H1 (cell line): Measurements from ENCODE around the gene RALY. TPM values are rescaled to one million over a fixed set of nuclear protein-coding genes. Genes with fewer than 3 reads are reported as not detected.

Experiments used
- EP300 ChIP-seq, 2 experiments: IDR thresholded peaks; 1 replicate in 1 of 2; 2 replicates in 1 of 2; pipeline ENCODE4 v1.6.1; 2011 to 2012; ENCODE audit warnings: low read depth in 2 of 2, low read length in 2 of 2, mild to moderate bottlenecking in 2 of 2, borderline replicate concordance in 1 of 2, inconsistent platforms in 1 of 2, moderate library complexity in 1 of 2
- GTF2F1 ChIP-seq: IDR thresholded peaks from 2 replicates; pipeline ENCODE4 v1.6.1; 2012; ENCODE audit warnings: low read depth, low read length, improper control_type of control experiment, borderline replicate concordance
- HDAC2 ChIP-seq, 2 experiments: fragments of 300-600 bp in 1 of 2; sonication (generic) in 1 of 2; IDR thresholded peaks; 2 replicates each; pipeline ENCODE4 v1.6.1; 2011 to 2012; ENCODE audit warnings: low read depth in 2 of 2, low read length in 2 of 2, mild to moderate bottlenecking in 2 of 2, moderate library complexity in 2 of 2, borderline replicate concordance in 1 of 2, inconsistent platforms in 1 of 2
- JUND ChIP-seq: IDR thresholded peaks from 2 replicates; pipeline ENCODE4 v1.6.1; 2011; ENCODE audit warnings: mild to moderate bottlenecking, improper control_type of control experiment, low read length
- NANOG ChIP-seq: IDR thresholded peaks from 2 replicates; pipeline ENCODE4 v1.6.1; 2011; ENCODE audit warnings: low read length, low read depth, mild to moderate bottlenecking, inconsistent platforms; ENCODE audit not compliant: insufficient read depth, poor library complexity, severe bottlenecking
- SIX5 ChIP-seq: IDR thresholded peaks from 2 replicates; pipeline ENCODE4 v1.6.1; 2011; ENCODE audit warnings: mild to moderate bottlenecking, low read depth, low read length
- SUZ12 ChIP-seq: fragments of 200-600 bp; sonication (generic); IDR thresholded peaks from 2 replicates; pipeline ENCODE4 v1.6.1; 2012; ENCODE audit warnings: mild to moderate bottlenecking, inconsistent platforms, low read length, moderate library complexity, mixed read lengths
- ZNF274 ChIP-seq: IDR thresholded peaks from 2 replicates; pipeline ENCODE4 v1.7.0; 2012; ENCODE audit warnings: low read length, borderline replicate concordance; ENCODE audit errors: extremely low read depth
- polyA plus RNA-seq, 7 experiments: library from polyadenylated mRNA; depleted of rRNA in 3 of 7; stranded (reverse) in 5 of 7; unstranded in 2 of 7; fragments of >200 nt in 5 of 7; fragments of 200-250 nt in 2 of 7; gene quantifications; 1 replicate in 5 of 7; 2 replicates in 1 of 7; 4 replicates in 1 of 7; pipeline versions ENCODE4 v1.2.1 to v1.2.3, GENCODE V29; 2011 to 2013; ENCODE audit warnings: missing spikeins in 2 of 7, mixed read lengths in 2 of 7
- total RNA-seq: library from RNA; stranded (reverse); fragmentation: NEBNext Ultra II Directional; extraction: Animal tissue kit (Norgen Biotek cat#: 25700); gene quantifications from 2 replicates; pipeline ENCODE4 v1.2.1, GENCODE V29; 2021
- TF ChIP-seq, protein P1 (sequence below): fragments of 300-600 bp; sonication (generic); IDR thresholded peaks from 2 replicates; pipeline ENCODE4 v1.7.1; 2012; ENCODE audit warnings: low read length, moderate library complexity, mild to moderate bottlenecking, inconsistent platforms; ENCODE audit not compliant: insufficient replicate concordance
- TF ChIP-seq, protein P2 (sequence below): IDR thresholded peaks from 2 replicates; pipeline ENCODE4 v1.6.1; 2012; ENCODE audit warnings: inconsistent platforms

RALY gene
- total and polyA plus RNA-seq, 2 of the 8 experiments (the other 6 are each of a cell fraction or from before 2014, with no cell fraction given), result 133 to 148 TPM

DNA sequence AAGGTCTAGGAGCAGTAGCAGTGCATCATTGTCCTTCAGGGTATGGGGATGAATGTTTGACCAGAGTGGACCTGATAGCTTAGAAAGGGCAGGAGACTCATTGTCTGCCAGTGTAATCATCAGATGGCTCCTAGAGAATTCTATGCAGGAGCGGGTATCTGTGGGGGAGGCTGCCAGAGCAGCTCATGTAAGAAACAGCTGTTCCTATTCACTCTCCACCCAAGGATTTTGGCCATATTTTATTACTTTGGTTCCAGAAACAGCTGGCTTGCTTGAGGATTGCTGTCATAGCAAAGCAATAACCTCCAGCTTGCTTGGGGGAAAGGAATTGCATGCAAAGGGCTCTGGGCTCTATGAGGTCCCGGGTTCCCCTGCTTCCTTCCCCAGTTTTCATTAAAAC, 44.1 kb downstream of the RALY start (continued):
- TF ChIP-seq, protein P1, sequence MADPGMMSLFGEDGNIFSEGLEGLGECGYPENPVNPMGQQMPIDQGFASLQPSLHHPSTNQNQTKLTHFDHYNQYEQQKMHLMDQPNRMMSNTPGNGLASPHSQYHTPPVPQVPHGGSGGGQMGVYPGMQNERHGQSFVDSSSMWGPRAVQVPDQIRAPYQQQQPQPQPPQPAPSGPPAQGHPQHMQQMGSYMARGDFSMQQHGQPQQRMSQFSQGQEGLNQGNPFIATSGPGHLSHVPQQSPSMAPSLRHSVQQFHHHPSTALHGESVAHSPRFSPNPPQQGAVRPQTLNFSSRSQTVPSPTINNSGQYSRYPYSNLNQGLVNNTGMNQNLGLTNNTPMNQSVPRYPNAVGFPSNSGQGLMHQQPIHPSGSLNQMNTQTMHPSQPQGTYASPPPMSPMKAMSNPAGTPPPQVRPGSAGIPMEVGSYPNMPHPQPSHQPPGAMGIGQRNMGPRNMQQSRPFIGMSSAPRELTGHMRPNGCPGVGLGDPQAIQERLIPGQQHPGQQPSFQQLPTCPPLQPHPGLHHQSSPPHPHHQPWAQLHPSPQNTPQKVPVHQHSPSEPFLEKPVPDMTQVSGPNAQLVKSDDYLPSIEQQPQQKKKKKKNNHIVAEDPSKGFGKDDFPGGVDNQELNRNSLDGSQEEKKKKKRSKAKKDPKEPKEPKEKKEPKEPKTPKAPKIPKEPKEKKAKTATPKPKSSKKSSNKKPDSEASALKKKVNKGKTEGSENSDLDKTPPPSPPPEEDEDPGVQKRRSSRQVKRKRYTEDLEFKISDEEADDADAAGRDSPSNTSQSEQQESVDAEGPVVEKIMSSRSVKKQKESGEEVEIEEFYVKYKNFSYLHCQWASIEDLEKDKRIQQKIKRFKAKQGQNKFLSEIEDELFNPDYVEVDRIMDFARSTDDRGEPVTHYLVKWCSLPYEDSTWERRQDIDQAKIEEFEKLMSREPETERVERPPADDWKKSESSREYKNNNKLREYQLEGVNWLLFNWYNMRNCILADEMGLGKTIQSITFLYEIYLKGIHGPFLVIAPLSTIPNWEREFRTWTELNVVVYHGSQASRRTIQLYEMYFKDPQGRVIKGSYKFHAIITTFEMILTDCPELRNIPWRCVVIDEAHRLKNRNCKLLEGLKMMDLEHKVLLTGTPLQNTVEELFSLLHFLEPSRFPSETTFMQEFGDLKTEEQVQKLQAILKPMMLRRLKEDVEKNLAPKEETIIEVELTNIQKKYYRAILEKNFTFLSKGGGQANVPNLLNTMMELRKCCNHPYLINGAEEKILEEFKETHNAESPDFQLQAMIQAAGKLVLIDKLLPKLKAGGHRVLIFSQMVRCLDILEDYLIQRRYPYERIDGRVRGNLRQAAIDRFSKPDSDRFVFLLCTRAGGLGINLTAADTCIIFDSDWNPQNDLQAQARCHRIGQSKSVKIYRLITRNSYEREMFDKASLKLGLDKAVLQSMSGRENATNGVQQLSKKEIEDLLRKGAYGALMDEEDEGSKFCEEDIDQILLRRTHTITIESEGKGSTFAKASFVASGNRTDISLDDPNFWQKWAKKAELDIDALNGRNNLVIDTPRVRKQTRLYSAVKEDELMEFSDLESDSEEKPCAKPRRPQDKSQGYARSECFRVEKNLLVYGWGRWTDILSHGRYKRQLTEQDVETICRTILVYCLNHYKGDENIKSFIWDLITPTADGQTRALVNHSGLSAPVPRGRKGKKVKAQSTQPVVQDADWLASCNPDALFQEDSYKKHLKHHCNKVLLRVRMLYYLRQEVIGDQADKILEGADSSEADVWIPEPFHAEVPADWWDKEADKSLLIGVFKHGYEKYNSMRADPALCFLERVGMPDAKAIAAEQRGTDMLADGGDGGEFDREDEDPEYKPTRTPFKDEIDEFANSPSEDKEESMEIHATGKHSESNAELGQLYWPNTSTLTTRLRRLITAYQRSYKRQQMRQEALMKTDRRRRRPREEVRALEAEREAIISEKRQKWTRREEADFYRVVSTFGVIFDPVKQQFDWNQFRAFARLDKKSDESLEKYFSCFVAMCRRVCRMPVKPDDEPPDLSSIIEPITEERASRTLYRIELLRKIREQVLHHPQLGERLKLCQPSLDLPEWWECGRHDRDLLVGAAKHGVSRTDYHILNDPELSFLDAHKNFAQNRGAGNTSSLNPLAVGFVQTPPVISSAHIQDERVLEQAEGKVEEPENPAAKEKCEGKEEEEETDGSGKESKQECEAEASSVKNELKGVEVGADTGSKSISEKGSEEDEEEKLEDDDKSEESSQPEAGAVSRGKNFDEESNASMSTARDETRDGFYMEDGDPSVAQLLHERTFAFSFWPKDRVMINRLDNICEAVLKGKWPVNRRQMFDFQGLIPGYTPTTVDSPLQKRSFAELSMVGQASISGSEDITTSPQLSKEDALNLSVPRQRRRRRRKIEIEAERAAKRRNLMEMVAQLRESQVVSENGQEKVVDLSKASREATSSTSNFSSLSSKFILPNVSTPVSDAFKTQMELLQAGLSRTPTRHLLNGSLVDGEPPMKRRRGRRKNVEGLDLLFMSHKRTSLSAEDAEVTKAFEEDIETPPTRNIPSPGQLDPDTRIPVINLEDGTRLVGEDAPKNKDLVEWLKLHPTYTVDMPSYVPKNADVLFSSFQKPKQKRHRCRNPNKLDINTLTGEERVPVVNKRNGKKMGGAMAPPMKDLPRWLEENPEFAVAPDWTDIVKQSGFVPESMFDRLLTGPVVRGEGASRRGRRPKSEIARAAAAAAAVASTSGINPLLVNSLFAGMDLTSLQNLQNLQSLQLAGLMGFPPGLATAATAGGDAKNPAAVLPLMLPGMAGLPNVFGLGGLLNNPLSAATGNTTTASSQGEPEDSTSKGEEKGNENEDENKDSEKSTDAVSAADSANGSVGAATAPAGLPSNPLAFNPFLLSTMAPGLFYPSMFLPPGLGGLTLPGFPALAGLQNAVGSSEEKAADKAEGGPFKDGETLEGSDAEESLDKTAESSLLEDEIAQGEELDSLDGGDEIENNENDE, result no peak
- TF ChIP-seq SIX5, result no peak
- no peak for TF ChIP-seq NANOG
- TF ChIP-seq GTF2F1, result no peak
- TF ChIP-seq JUND, result no peak
- TF ChIP-seq, protein P2, sequence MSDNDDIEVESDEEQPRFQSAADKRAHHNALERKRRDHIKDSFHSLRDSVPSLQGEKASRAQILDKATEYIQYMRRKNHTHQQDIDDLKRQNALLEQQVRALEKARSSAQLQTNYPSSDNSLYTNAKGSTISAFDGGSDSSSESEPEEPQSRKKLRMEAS, result no peak
- no peak for TF ChIP-seq ZNF274
- no peak for TF ChIP-seq SUZ12
- TF ChIP-seq EP300 (IDR thresholded peaks at IDR 0.05; ENCODE audit: borderline replicate concordance in 1 of 2, low read depth in 2 of 2, low read length in 2 of 2), result no peak
- no peak for TF ChIP-seq HDAC2 (IDR thresholded peaks at IDR 0.05; ENCODE audit: borderline replicate concordance in 1 of 2, low read depth in 2 of 2, low read length in 2 of 2)
